IPS-NIHi11 (cell line): ENCODE results near the gene PPP2R1A.
"Not testable (repeated sequence)": the region's sequence is repeated elsewhere in the genome, so short reads cannot be mapped to it uniquely, and the experiment has no call there.

Experiments used
- DNase-seq: peaks from one replicate; pipeline ENCODE4 v3.0.0; 2012; ENCODE audit warnings: mixed read lengths, low spot score

PPP2R1A gene

DNA sequence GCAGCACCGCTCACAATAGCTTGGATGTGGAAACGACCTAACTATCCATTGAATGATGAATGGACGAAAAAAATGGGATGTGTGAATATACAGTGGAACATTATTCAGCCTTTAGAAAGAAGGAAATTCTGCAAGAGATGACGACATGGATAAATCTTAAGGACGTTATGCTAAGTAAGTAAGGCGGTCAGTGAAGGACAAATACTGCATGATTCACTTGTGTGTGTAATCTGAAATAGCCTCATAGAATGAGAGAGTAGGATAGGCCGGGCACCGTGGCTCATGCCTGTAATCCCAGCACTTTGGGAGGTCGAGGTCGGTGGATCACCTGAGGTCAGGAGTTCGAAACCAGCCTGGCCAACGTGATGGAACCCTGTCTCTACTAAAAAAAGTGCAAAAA, 54.2 kb downstream of the PPP2R1A start:
- DNase-seq = no peak

DNA sequence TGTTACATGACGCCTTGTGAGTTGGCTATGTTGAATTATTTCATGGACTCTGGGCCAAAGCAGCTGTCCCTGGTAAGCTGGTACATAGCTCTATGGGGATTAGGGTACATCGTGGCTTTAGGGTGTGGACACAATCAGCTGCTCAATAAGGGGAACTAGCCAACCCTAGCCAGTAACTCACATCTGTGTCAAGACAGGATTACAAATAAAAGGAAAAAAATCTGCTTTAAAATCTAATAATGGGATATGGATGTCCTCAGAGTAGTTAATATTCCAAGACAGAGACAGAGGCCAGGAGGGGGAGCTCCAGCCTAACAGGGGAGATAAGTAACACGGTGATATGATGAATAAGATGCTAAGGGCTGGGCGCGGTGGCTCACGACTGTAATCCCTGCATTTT, 58.4 kb downstream of the PPP2R1A start:
- peak; percentile 46 for DNase-seq

DNA sequence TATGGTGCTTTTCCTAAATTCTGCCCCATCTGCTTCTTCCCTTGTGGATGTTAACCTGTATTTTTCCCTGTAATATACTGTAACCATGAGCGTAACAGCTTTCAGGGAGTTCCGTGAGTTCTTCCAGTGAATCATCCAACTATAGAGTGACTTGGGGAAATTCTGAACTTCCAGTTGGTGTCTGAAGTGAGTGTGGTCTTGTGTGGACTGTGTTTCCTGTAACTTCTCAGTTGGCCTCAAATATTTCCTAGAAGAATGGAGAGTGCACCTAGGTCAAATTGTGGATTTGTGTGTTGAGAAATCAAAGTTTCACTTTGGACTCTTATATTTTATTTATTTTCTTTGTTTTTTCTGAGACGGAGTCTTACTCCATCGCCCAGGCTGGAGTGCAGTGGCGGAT, 68.6 kb downstream of the PPP2R1A start:
- DNase-seq = no peak

DNA sequence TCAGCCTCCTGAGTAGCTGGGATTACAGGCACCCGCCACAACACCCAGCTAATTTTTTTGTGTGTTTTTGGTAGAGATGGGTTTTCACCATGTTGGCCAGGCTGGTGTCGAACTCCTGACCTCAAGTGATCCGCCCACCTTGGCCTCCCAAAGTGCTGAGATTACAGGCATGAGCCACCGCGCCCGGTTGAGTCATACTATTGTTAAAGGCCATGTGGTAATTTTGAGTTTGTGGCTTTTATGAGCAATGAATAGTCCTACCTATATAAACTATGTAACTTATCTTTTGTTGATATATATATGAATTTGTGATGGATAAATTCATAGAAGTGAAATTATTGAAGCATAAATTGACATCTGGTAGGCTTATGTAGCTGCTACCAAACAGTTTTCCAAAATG, 75.7 kb downstream of the PPP2R1A start:
- not testable (repeated sequence) for DNase-seq

DNA sequence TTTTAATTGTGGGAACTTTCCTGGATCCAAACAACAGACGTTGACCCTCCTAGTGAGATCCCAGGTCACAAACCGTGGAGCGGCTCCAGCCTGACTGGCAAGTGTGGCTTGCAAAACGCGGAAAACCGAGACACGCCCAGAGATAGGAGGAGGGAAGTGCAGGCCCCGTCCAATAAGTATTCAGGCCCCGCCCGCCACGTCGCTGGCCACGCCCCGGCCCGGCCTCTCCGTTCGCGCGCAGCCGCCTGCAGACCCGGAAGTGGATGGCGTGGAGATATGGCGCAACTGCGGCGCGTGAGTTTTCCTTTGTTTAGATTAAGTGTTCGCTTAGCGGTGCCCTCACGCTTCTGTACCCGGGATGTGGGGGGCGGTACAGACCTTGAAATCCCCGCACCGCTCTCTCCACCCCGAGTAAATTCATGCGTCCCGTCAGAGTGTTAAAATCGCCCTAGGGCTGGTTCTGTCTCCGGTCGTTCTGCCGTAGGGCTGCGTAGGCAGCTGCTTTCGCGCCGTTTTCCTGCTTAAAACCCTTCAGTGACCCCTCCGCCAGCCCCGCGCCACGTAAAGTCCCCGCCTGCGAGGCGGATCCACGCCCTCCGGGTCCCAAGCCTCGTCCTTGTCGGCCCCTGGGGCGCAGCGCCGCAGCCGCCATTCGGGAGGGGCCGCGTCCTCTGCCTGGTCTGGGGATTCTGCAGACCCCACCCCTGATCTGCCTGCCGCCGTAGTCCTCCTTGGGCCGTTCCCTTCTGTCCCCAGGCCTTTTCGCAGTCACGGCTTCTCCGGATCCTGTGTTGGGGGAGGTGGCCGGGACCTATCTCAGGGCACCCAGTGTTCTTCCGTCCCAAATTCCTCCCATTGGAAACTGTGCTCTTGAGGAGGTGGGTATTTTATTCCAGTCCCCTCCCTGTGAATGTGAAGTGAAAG, 79.7 kb downstream of the PPP2R1A start, which contains the start of gene ZNF766:
Gene ZNF766 (plus strand): TSS at position 250 of the 924 bp plus-strand sequence. CDS start 27 bp downstream, at position 277.
- peak; percentile 98 for DNase-seq

DNA sequence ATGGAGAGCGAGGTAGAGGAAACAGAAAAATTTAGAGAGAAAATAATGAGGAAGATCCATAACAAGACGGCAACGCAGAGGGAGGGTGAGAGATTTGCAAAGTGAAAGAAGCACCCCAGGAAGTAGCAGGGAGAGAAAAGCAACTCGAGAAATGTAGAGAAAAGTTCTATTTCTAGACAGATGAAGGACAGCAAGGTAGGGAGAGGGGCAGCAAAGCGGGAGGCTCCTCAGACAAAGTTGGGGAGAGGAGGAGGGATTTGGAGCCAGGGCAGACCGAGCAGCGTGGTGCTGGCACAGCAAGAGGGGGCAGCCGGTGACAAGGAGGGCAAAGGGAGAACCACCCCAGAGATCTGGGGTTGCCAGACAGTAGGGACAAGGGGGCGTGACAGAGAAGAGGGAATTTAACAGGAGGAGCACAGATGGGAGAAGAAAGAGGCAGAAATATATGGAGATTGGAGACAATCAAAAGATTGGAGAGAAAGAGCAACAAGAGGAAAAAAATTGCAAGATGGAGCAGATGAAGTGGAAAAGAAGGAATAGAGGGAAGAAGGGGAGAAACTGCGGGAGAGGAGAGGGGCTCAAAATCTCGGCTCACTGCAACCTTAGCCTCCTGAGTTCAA, 80.5 kb downstream of the PPP2R1A start:
- peak; percentile 35 for DNase-seq

DNA sequence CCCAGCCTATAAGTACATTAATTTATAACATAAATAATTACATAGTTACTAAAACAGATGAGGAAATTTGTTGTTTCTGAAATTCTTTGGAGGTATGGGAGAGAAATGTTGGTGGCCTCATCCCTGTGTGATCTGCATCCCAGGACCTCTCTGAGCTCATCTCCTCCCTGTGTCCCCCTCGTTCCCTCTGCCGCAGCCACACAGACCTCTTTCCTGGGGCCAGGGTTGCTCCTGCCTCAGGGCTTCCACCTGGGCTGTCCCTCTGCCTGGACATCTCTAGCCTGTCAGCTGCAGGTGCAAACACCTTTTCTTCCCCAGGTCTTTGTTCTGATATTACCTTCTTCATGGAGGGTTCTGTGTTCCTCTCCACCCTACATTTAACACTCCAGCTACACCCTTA, 83.4 kb downstream of the PPP2R1A start:
- DNase-seq = no peak

DNA sequence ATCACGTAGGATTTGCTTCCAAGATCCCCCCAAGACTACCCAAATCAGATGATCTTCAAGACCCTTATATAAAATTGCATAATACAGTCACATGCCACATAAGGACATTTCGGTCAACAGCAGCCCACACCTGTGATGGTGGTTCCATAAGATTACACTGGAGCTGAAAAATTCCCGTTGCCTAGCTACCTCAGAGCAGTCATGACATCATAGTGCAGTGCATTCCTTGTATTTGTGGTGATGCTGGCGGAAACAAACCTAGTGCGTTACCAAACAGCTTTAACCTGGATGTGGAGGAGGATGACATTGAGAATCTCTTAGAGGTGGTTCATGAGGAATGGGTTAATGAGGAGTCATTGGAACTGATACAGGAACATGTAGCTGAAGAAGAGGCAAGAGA, 84.3 kb downstream of the PPP2R1A start:
- no peak for DNase-seq

DNA sequence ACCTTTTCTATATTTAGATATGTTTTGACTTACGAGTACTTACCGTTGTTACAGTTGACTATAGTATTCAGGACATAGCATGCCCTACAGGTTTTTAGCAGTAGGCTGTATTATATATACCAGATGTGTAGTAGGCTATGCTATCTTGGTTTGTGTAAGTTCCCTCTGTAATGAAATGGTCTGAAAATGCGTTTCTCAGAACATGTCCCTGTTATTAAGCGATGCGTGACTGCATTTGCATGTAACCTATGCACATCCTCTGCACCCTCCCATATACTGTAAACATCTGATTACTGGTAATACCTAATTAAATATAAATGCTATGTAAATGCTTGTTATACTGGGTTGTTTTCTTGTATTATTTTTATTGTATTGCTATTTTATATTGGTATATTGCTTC, 86.1 kb downstream of the PPP2R1A start:
- DNase-seq = no peak

DNA sequence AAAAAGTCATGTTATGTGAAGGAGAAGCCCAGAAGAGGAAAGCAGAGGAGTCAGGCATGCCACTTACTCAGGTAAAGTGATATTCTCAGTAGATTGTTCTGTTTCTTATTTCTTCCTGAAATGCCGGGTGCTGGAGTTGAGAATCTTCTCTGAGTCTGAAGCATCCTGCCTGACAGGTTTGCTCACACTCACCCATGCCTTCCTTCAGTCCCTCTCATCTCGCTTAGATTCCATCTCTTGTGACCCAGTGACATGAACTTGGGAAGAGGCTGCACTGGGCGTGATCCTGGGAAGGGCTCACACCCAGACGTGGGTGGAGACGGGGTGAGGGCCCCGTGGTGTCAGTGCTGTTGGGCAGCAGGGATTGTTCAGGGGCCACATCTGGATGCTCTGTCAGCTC, 87.6 kb downstream of the PPP2R1A start:
- no peak for DNase-seq
